ENCODE measurements around the gene SLAIN2.
"Not testable (repeated sequence)": the region's sequence is repeated elsewhere in the genome, so short reads cannot be mapped to it uniquely, and the experiment has no call there.

SLAIN2 gene

DNA sequence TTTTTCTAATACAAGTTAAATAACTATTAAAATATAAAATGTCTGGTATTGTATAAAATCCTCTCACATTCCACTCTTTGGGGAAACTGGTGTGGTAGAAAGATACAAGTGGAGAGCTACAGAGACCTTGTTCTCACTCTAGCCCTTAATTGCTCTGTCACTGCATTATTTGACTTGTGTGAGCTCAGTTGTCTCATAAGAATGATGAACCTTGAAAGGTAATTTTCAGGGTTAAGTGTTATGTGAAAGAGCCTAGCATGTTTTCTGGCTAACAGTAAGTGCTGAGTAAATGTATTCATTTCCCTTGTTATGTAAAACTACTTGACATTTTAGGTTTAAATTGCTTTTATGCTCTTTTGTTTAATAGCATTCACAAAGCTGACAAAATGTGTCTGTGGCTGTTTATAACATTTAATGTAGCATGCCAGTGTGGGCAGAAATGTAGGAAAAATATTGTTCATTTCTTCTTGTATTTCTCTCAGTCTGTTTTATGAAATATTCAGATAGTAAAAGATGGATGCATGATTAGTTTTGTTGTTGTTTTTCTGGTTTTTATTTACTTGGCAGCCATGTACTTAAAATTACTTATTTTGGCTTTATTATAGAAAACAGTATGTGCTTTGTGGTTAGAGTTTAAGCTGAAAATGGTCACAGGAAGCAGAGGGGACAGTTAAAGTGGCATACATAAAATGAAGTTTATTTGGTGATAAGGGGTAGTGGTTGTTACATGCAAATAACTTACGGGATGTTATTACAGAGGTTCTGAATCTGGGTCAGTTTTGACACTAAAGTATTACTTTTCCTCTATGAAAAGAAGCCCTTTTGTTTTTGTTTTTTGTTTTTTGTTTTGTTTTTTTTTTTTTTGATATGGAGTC is 29.2 kb downstream of the SLAIN2 start:
- no peak for DNase-seq

DNA sequence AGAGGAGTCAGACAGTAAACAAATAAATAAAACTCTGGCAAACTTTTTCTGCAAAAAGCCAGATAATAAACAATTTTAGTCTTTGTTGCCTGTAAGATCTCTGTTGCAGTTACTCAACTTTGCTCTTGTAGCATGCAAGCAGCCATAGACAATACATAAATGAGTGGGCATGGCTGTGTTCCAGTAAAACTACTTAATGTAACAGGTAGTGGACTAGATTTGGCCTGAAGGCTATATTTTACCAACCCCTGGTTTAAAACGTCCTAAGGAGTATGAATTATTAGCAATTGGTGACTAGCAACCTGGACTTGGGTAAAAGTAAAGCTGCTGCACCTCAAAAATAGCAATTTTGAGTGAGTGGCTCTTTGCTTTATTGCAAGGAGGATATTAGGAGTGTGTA is 30.9 kb downstream of the SLAIN2 start:
- DNase-seq: no peak

DNA sequence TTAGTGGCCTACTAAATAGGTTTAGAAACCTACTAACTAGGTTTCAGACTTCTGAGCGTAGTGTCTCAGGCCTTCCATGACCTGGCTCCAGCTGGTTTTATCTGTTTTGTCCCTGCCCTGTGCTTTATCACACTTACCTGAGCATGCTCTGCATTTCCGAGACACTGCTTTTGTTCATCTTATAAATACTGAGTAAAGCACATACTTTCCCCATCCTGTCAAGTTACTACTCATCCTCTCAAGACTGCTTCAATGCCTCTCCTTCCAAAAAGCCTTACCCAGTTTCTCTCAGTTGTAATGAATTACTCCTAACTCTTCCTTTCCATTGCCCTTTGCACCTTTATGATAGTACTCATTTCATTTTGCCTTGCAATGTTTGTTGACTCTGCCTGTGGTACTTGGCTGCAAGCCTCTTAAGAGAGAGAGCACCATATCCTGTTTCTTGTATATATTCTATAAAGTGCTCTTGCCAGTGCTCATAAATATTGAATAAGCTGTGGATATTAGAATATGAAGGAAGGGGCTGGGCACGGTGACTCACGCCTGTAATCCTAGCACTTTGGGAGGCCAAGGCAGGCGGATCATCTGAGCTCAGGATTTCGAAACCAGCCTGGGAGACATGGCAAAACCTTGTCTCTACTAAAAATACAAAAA is 34.4 kb downstream of the SLAIN2 start:
- DNase-seq: no peak

DNA sequence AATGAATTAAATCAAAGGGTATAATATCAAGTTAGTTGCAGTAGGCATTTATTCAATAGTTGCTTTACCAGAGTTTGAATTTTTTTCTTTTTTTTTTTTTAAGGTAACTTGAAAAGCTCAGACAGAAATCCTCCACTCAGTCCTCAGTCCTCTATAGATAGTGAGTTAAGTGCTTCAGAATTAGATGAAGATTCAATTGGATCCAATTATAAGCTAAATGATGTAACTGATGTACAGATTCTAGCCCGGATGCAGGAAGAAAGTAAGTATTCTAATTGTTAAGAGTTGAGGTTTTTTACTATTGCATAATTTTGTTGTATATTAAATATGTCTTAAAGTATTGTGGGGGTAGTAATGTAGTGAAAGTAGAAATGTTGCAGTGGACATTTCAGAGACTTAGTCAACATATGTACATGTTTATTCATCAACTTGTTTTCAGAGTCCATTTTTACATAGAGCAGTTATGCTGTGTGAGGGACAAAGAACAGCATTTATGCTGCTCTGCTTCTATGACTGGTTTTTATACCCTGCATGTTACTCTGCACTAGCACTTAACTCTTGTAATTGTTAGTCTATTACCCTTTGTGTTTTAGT is 38.4 kb downstream of the SLAIN2 start:
- no peak for DNase-seq

DNA sequence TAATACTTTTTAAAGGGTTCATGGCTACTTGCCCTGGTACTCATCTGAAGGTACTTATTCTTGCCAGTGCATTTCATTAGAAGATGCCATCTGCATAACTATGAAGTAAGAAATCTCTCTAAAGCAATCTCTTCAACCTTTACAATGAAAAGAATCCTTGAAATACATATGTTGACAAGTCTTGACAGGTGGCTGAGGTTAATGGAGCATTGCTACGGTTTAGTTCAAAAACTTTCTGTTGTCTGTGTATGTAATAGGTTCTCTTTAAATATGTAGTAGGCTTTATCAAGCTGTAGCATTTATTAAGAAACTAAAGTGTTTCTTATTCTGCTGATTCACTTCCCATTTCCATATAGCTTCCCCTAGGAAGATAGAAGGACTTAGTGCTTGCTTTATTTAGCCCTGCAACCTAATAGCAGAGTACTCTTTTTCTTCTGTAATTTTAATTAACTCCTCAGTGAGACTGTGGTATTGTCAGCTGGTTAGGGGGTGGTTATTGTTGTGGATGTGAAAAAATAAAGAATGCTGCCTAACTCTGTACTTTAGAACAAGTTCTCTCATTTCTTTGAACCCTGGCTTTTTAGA is 39.3 kb downstream of the SLAIN2 start:
- DNase-seq: no peak

DNA sequence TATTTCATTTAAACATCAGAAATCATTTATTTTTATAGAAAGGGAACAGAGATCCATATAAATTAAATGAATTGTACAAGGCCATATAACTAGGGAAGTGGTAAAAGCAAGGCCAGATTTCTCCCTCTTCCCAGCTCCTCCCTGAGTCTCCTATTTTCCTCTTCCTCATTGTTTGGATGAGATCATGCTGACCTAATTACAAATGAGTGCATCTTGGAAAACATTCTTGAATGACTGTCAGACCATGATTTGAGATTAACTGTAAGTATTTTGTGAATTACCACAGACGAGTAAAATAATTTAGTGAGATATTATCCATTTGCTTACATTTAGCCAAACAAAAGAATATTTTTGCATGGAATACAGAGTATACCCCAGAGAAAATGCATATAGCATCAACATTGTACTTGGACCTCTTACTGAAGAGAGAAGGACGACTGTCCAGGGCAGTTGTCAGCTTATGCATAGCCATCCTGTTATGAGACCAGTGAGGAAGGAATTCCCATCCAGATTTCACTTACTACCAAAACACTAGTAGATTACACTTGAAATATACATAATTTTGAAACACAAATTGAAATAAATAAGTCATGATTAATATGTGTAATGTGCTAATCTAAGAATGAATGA is 47.3 kb downstream of the SLAIN2 start:
- DNase-seq: no peak

DNA sequence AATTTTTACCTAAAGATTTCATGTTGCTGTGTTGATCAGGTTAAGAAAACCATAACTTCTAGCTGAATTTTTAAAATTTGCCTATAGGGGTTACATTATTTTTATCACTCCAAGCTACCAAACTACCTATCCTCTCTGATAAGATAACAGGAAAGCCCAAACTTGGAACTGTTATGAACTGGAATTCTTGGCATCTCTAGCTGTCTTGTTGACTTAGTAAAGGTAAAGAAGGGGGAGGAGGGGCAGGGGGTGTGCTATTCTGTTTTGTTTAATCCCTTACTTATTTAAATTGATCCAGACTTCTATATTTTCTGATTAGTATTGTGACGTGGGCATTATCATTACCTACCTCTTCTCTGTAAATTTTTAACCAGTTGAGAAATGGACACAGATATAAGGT is 54.7 kb downstream of the SLAIN2 start:
- DNase-seq: no peak

DNA sequence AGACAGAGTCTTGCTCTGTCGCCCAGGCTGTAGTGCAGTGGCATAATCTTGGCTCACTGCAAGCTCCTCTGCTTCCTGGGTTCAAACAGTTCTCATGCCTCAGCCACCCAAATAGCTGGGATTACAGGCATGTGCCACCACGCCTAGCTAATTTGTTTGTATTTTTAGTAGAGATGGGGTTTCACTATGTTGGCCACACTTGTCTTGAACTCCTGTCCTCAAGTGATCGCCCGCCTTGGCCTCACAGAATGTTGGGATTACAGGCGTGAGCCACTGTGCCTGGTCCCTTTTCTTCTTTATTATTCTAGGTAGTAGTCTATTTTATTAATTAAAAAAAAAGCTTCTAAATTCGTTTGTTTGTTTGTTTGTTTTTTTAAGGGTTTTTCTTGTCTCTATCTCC is 59.1 kb downstream of the SLAIN2 start:
- DNase-seq: no peak

DNA sequence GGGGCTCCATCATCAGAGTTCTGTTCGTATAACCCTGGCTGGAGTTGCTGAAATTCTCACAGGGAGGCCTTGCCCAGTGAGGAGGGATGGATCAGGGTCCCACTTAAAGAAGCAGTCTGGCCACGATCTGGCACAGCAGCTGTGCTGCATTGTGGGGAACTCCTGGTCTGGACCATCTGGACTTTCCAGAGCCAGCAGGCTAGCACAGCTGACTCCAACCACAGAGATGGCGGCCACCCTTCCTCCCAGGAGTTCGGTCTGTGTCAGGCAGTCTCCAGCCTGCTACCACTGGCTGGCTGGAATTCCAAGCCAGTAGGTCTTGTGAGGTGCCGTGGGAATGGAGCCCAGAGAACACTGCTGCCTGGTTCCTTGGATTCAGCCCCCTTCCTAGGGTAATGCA is 62.0 kb downstream of the SLAIN2 start:
- DNase-seq: no peak

DNA sequence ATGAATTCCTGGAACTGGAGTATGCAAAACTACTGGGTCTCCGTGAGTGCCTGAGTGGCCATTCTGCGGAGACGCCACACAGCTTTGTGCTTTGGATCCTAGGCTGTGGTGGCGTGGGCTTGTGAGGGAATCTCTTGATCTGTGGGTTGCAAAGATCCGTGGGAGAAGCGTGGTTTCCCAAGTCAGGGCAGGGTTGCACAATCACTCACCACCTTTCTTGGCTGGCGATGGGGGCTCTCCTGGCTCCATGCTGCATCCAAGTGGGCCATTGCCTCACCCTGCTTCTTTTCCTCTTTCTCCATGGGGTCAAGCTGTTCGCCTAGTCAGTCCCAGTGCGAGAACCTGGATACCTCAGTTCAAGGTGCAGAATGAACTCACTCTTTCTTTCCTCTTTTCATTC is 62.5 kb downstream of the SLAIN2 start:
- DNase-seq: no peak

DNA sequence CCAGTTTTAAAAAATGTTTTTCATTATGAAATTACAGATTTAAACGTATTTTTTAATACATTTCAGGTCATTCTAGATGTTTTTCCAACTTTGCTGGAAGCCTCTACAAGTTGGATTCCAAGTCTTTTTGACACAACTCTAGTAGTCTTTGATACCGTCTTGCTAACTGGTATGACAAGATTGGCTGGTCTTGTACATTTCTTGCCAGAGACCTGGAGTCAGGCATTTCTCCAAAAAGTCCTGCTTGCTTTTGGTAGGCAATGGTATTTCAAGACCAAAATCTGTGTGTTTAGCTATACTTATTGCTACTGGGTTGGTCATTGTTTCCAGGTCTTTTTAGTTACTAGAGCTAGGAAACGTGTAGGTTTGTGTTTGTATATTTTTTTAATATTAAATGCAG is 64.6 kb downstream of the SLAIN2 start:
- DNase-seq: no peak

DNA sequence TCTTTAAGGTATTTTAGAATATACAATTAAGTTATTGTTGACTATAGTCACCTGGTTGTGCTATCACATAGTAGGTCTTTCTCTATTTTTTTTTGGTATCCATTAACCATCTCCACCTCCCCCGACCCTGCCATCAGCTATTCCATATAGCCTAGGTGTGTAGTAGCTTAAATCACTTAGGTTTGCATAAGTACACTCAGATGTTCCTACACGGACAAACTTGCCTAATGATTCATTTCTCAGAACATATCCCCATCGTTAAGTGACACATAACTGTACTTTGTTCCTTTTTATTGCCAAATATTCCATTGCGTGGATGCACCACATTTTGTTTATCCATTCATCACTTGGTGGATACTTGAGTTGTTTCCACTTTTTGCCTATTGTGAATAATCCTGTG is 67.9 kb downstream of the SLAIN2 start:
- no peak for DNase-seq

DNA sequence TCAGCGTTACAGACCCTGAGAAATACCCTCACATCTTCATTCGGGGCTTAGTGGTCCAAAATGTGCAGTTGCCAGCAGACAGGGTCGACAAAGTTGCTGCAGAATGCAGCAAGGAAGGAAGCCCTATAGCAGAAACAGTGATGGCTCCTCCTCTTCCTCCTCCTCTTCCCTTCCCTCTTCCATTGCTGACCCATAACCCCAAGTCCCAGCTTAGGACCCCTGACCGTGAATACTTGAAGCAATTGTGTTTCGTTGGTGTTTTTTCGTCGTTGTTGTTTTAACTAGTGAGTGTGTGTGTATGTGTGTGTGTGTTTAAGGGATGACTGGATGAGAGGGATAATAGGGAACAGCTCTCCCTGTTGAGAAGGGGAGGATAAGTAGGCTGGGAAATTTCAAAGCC is 69.5 kb downstream of the SLAIN2 start:
- no peak for DNase-seq

DNA sequence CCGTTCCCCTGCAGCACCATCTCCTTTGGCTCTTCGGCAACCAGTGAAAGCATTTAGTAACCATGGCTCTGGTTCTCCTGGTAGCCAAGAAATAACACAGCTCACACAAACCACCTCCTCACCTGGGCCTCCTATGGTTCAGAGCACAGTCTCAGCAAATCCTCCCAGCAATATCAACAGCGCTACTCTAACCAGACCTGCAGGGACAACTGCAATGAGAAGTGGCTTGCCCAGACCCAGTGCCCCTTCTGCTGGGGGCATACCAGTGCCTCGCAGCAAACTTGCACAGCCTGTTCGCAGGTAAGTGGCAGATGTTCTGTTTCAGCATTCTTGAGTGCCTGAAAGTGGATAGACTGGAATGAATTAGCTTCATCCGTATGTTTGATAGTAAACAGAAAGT is 78.8 kb downstream of the SLAIN2 start:
- DNase-seq: no peak

DNA sequence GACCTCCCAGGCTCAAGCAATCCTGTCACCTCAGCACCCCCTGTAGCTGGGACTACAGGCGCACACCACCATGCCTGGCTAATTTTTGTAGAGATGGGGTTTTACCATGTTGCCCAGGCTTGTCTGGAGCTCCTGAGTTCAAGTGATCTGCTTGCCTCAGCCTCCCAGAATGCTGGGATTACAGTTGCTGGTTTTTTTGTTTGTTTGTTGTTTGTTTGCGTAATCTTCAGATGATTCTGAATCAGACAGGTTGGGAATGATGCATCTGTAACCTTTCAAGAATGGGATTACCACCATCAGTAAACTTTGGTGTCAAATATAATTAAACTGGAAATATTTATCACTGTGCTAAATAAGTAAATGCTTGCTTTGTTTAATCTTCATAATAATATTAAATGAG is 79.8 kb downstream of the SLAIN2 start:
- no peak for DNase-seq

DNA sequence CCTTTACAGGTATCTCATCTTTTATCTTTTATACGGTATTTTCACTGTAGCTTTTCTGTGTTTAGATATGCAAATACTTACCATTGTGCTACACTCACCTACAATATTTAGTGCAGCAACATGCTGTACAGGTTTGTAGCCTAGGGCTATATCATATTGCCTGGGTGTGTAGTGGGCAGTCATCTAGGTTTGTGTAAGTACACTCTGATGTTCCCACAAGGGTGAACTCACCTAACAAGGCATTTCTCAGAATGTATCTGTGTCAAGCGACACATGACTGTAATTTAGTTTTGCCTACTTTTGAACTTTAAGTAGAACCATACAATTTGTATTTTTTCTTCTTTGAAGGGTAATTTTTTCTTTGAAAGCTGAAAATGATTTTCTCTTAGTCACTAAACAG is 87.6 kb downstream of the SLAIN2 start:
- no peak for DNase-seq

DNA sequence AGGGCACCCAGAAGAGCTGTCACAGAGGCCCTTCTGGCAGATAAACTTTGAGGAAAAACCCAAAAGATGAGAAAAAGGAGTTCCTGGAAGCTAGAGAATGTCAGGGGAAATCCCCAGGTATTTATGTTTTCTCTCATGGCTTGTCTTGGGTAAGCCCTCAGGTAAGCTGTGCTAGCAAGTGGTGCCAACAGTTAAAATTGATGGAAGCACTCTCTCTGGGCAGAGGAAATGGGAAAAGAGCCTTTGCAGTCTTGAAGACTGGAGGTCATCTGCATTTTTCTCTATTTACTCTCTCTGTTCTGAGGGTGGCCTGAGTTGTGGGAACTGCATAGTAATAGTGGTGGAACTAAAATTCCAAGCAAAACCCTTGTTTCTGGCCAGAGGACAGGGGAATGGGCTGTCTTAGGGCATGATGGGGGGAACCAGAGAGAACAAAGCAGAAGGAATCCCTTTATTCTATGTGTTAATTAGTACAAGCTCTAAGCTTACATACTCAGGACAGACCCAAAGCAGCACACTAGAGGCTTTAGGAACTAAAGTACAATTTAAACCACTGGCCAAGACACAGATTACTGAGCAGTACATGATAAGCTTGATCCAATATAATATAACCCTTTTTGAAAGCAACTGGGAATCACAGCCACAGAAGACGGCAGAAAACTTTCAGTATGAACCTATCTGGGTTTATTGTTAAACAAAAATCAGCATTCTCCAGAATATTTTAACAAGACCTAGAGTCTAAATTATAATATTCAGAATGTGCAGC is 88.6 kb downstream of the SLAIN2 start:
- no peak for DNase-seq

DNA sequence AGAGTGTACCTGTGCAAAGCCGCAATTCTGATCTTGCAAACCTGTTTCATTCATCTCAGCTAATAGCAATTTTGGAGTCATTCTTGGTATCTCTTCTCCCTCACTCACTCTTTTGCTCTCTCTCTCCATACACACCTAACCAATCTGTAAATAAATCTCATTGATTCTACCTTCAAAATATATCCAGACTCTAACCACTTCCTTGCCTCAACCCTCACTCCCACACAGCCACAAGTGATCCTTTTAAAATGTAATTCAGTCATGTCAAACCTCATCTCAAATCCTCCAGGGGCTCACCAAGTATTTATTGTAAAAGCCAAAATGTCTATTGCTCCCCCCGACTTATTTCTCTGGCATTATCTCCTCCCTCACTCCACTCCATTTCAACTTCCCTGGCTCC is 90.1 kb downstream of the SLAIN2 start:
- DNase-seq: no peak

DNA sequence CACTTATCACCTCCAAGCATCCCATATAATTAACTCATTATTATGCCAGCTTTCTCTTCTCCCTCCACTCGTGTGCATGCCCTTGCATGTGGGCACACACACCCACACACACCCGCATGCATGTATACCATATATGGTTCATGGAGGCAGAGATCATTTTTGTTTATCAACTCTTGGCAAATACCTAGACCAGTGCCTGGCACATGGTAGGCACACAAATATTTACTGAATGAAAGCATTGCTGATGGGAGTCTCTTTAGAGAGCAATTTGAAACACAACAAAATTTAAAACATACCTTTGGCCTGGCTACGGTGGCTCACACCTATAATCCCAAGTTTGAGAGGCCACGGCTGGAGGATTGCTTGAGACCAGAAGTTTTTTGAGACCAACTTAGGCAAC is 90.7 kb downstream of the SLAIN2 start:
- DNase-seq: no peak

DNA sequence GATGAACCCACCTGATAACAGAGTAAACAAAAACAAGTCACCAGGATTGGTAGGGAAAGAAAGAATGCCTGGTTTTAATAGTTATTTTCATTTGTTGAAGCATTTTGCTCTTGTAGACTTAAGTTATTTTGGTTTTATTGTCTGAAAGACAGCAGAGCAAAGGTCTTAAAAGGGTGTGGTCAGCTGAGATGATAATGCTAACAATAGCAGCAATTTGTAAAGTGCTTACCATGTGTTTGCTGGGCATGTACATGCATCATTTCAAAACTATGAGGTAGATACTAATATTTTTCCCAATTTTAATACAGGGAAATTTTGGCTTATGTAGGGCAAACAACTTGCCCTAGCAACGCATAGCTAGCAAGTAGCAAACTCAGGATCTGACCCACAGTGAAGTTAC is 95.0 kb downstream of the SLAIN2 start:
- no peak for DNase-seq

DNA sequence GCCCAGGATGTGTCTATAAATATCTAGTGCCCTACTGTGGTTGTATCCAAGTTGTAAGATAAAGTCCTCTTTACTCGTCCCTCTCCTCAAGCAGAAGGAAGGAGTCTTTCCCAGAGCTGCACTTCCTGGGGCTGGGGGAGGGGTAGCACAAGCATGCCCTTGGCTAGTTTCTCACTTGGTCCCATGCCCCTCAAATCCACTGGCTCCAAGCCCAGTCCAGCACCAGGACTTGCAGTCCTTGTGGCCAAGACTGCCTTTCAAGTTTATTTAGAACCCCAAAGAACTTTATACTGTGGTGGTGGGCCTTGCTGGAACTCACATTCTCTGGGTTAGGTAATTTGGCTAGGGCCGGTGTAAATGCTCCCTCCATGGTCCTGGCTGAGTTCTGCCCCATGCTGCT is 98.7 kb downstream of the SLAIN2 start:
- DNase-seq: peak; percentile 61

DNA sequence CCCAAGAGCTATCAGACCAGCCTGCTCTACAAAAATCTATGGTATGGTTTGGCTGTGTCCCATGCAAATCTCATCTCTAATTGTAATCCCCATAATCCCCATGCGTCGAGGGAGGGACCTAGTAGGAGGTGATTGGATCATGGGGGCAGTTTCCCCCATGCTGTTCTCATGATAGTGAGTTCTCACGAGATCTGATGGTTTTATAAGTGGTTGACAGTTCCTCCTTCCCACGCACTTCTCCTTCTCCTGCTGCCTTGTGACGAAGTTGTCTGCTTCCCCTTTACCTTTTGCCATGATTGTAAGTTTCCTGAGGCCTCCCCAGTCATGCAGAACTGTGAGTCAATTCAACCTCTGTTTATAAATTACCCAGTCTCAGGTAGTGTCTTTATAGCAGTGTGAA is 99.6 kb downstream of the SLAIN2 start:
- not testable (repeated sequence) for DNase-seq

DNA sequence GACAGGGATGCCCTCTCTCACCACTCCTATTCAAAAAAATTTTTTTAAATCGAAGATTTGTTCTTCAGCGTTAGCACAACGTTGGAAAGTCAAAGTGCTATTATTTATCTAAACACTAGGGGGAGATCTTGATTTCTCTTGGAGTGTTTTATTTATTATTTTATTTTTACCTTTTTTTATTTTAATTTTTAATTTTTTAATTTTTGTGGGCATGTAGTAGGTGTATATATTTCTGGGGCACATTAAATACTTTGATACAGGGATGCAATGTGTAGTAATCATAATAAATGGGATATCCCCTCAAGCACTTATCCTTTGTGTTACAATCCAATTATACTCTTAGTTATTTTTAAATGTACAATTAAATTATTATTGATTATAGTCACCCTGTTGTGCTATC is 104.4 kb downstream of the SLAIN2 start:
- DNase-seq: no peak
